GM23338 (cell line): ENCODE measurements around the gene CRB2. TPM values are rescaled to one million over a fixed set of nuclear protein-coding genes. Genes with fewer than 3 reads are reported as not detected.

Source experiments
- ATAC-seq: fragments of 200-7000 bp; cut with Tn5 transposase; 3 replicates; pipeline ENCODE4 v1.9.1; 2020
- DNase-seq: peaks from one replicate; pipeline ENCODE4 v3.0.0-alpha.2; 2015; ENCODE audit warnings: low spot score
- H2AFZ ChIP-seq: fragments of 200-600 bp; sonication (generic); 2 replicates; pipeline ENCODE4 v1.8.0; 2016; ENCODE audit warnings: antibody characterized with exemption, mild to moderate bottlenecking, moderate library complexity
- H3F3A ChIP-seq: fragments of 200-600 bp; sonication (generic); replicated peaks from 2 replicates; pipeline ENCODE4 v1.8.0; 2017; ENCODE audit warnings: antibody characterized with exemption, mixed run types, low read depth
- H3K27ac ChIP-seq: fragments of 200-600 bp; sonication (generic); 2 replicates; pipeline ENCODE4 v1.6.1; 2016; ENCODE audit warnings: low read depth
- H3K27me3 ChIP-seq: fragments of 200-600 bp; sonication (generic); 2 replicates; pipeline ENCODE4 v1.8.0; 2016; ENCODE audit warnings: mild to moderate bottlenecking, mixed run types, moderate library complexity; ENCODE audit not compliant: insufficient read depth
- H3K36me3 ChIP-seq: fragments of 200-600 bp; sonication (generic); 2 replicates; pipeline ENCODE4 v1.8.0; 2016; ENCODE audit warnings: mild to moderate bottlenecking; ENCODE audit not compliant: insufficient read depth
- H3K4me1 ChIP-seq: fragments of 200-600 bp; sonication (generic); 2 replicates; pipeline ENCODE4 v1.8.0; 2016; ENCODE audit warnings: mild to moderate bottlenecking, moderate library complexity; ENCODE audit not compliant: insufficient read depth
- H3K4me2 ChIP-seq: fragments of 200-600 bp; sonication (generic); 2 replicates; pipeline ENCODE4 v1.7.1; 2017; ENCODE audit warnings: mixed run types
- H3K4me3 ChIP-seq: fragments of 200-600 bp; sonication (generic); 2 replicates; pipeline ENCODE4 v1.6.1; 2016; ENCODE audit warnings: mixed run types
- H3K79me2 ChIP-seq: fragments of 200-600 bp; sonication (generic); replicated peaks from 2 replicates; pipeline ENCODE4 v1.8.0; 2017; ENCODE audit warnings: mild to moderate bottlenecking; ENCODE audit not compliant: insufficient read depth
- H3K9me2 ChIP-seq: fragments of 200-600 bp; sonication (generic); 2 replicates; pipeline ENCODE4 v1.8.0; 2017; ENCODE audit not compliant: insufficient read depth
- H4K20me1 ChIP-seq: fragments of 200-600 bp; sonication (generic); replicated peaks from 2 replicates; pipeline ENCODE4 v1.8.0; 2017; ENCODE audit warnings: mild to moderate bottlenecking; ENCODE audit not compliant: insufficient read depth
- H3K27ac Mint-ChIP-seq: 2 replicates; pipeline ENCODE4 v1.8.0; 2020; ENCODE audit warnings: inconsistent platforms, mild to moderate bottlenecking, moderate library complexity, mixed read lengths
- H3K27me3 Mint-ChIP-seq: 3 replicates; pipeline ENCODE4 v1.8.0; 2022; ENCODE audit warnings: low read depth, mild to moderate bottlenecking, moderate library complexity, mixed read lengths, inconsistent platforms; ENCODE audit not compliant: insufficient read depth, poor library complexity
- H3K36me3 Mint-ChIP-seq: 3 replicates; pipeline ENCODE4 v1.8.0; 2021; ENCODE audit warnings: low read depth, mild to moderate bottlenecking, inconsistent platforms, moderate library complexity, mixed read lengths
- H3K4me1 Mint-ChIP-seq: 3 replicates; pipeline ENCODE4 v1.8.0; 2020; ENCODE audit warnings: mild to moderate bottlenecking, inconsistent platforms, mixed read lengths
- H3K4me3 Mint-ChIP-seq: 3 replicates; pipeline ENCODE4 v1.8.0; 2021; ENCODE audit warnings: moderate library complexity, mild to moderate bottlenecking, inconsistent platforms, mixed read lengths
- H3K9me3 Mint-ChIP-seq: 3 replicates; pipeline ENCODE4 v1.8.0; 2020; ENCODE audit warnings: moderate library complexity, mild to moderate bottlenecking, inconsistent platforms, mixed read lengths
- CREB1 ChIP-seq: fragments of 250-450 bp; sonication (Bioruptor Pico); IDR thresholded peaks from 2 replicates; pipeline ENCODE4 v1.5.0; 2020; ENCODE audit warnings: low read depth, mild to moderate bottlenecking, moderate library complexity
- EZH2 ChIP-seq: fragments of 200-600 bp; sonication (generic); IDR thresholded peaks from one replicate; pipeline ENCODE4 v1.8.0; 2017; ENCODE audit warnings: antibody characterized with exemption, mild to moderate bottlenecking, low read depth; ENCODE audit not compliant: unreplicated experiment
- EZH2phosphoT487 ChIP-seq: fragments of 200-600 bp; sonication (generic); IDR thresholded peaks from one replicate; pipeline ENCODE4 v1.8.1; 2018; ENCODE audit warnings: antibody characterized with exemption; ENCODE audit not compliant: unreplicated experiment
- JUNB ChIP-seq: IDR thresholded peaks from one replicate; pipeline ENCODE4 v1.6.1; 2016; ENCODE audit warnings: antibody characterized with exemption; ENCODE audit not compliant: unreplicated experiment
- NANOG ChIP-seq: IDR thresholded peaks from 2 replicates; pipeline ENCODE4 v1.6.1; 2016; ENCODE audit warnings: antibody characterized with exemption, borderline replicate concordance
- STAT1 ChIP-seq: IDR thresholded peaks from one replicate; pipeline ENCODE4 v1.6.1; 2016; ENCODE audit warnings: antibody characterized with exemption; ENCODE audit not compliant: unreplicated experiment
- ZNF114 ChIP-seq: fragments of 250-450 bp; sonication (Bioruptor Pico); IDR thresholded peaks from 2 replicates; pipeline ENCODE4 v1.5.0; 2020; ENCODE audit warnings: mild to moderate bottlenecking, moderate library complexity
- polyA plus RNA-seq: library from polyadenylated mRNA; unstranded; fragments of >200 nt; fragmentation: Nextera tagmentation; extraction: Ambion mirVana; gene quantifications from 2 replicates; pipeline ENCODE4 v1.2.1, GENCODE V29; 2016
- total RNA-seq: library from RNA; depleted of rRNA; stranded (reverse); fragments of >200 nt; shearing (Covaris generic); gene quantifications from 2 replicates; pipeline ENCODE4 v1.2.3, GENCODE V29; 2014
- TF ChIP-seq, protein P1 (sequence below): IDR thresholded peaks from 2 replicates; pipeline ENCODE4 v1.6.1; 2016; ENCODE audit warnings: antibody characterized with exemption
- TF ChIP-seq, protein P2 (sequence below): IDR thresholded peaks from one replicate; pipeline ENCODE4 v1.6.1; 2018; ENCODE audit warnings: antibody characterized with exemption; ENCODE audit not compliant: unreplicated experiment
- TF ChIP-seq, protein P3 (sequence below): fragments of 250-450 bp; sonication (Bioruptor Pico); IDR thresholded peaks from 2 replicates; pipeline ENCODE4 v1.5.0; 2020; ENCODE audit warnings: mild to moderate bottlenecking, moderate library complexity
- TF ChIP-seq, protein P4 (sequence below), 2 experiments: fragments of 200-600 bp in 1 of 2; sonication (generic) in 1 of 2; conservative IDR thresholded peaks; 2 replicates each; pipeline versions ENCODE4 v1.5.1 to v1.6.1; 2016 to 2017; ENCODE audit warnings: antibody characterized with exemption in 2 of 2, low read depth in 2 of 2, mild to moderate bottlenecking in 2 of 2, moderate library complexity in 1 of 2

The CRB2 gene
- total and polyA plus RNA-seq, 2 experiments from 2014 or later: 0.34 to 10.2 TPM

DNA sequence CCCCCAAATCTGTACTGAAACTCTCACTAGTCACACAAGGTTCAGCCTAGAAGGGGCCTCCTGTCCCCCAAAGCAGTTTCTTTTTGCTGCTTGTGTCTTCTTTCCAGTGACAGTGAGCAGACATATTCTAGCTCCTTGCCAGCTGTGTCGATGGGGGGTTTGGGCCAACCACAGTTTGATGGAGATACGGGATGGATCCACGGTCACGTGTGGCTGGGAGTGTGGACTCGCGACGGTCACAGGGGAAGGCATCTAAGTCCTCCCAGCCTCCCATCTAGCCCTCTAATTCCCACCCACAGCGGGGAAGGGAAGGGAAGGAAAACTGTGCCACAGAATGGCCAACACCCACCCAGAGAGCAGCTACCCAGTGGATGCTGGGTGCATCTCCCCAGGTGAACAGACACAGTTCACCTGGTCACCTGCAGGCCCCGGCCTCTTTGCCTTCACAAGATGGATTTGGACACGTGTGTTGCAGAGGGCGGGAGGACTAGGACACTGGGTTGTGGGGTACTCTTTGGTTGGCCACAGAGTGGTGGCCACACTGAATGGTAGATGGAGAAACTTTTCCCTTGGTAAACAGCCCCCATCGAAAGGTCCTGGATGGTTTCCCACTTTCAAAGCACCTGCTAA is 54.4 kb downstream of the CRB2 start:
- DNase-seq (no peak), ATAC-seq (no peak)
- Histone ChIP-seq H3K36me3 (no peaks in the 10 kb centered on the region), H2AFZ (no peak overlapping the region), H3K27ac (no peak overlapping the region), H4K20me1 (0 out of 2 replicates have a peak, but pooled peaks cover 2% of the 10 kb centered on the region), H3K4me3 (no peak overlapping the region), H3K4me1 (peaks cover 16% of the 10 kb centered on the region), H3K79me2 (no peaks in the 10 kb centered on the region), H3K27me3 (no peaks in the 10 kb centered on the region), H3K4me2 (no peak overlapping the region), H3F3A (no peaks in the 10 kb centered on the region), H3K9me2 (no peaks in the 10 kb centered on the region)
- no peak overlapping the region for H3K4me3 Mint-ChIP-seq
- H3K9me3 Mint-ChIP-seq: no peaks in the 10 kb centered on the region
- H3K36me3 Mint-ChIP-seq: no peaks in the 10 kb centered on the region
- H3K27me3 Mint-ChIP-seq: peaks cover 12% of the 10 kb centered on the region
- TF ChIP-seq NANOG (no peak), EZH2 (no peak), EZH2phosphoT487 (no peak), CREB1 (CRISPR knock-in tag) (no peak), ZNF114 (no peak), JUNB (no peak), STAT1 (no peak)
- TF ChIP-seq, protein P1, sequence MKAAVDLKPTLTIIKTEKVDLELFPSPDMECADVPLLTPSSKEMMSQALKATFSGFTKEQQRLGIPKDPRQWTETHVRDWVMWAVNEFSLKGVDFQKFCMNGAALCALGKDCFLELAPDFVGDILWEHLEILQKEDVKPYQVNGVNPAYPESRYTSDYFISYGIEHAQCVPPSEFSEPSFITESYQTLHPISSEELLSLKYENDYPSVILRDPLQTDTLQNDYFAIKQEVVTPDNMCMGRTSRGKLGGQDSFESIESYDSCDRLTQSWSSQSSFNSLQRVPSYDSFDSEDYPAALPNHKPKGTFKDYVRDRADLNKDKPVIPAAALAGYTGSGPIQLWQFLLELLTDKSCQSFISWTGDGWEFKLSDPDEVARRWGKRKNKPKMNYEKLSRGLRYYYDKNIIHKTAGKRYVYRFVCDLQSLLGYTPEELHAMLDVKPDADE: no peak
- TF ChIP-seq, protein P2, sequence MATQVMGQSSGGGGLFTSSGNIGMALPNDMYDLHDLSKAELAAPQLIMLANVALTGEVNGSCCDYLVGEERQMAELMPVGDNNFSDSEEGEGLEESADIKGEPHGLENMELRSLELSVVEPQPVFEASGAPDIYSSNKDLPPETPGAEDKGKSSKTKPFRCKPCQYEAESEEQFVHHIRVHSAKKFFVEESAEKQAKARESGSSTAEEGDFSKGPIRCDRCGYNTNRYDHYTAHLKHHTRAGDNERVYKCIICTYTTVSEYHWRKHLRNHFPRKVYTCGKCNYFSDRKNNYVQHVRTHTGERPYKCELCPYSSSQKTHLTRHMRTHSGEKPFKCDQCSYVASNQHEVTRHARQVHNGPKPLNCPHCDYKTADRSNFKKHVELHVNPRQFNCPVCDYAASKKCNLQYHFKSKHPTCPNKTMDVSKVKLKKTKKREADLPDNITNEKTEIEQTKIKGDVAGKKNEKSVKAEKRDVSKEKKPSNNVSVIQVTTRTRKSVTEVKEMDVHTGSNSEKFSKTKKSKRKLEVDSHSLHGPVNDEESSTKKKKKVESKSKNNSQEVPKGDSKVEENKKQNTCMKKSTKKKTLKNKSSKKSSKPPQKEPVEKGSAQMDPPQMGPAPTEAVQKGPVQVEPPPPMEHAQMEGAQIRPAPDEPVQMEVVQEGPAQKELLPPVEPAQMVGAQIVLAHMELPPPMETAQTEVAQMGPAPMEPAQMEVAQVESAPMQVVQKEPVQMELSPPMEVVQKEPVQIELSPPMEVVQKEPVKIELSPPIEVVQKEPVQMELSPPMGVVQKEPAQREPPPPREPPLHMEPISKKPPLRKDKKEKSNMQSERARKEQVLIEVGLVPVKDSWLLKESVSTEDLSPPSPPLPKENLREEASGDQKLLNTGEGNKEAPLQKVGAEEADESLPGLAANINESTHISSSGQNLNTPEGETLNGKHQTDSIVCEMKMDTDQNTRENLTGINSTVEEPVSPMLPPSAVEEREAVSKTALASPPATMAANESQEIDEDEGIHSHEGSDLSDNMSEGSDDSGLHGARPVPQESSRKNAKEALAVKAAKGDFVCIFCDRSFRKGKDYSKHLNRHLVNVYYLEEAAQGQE: no peak
- TF ChIP-seq, protein P3, sequence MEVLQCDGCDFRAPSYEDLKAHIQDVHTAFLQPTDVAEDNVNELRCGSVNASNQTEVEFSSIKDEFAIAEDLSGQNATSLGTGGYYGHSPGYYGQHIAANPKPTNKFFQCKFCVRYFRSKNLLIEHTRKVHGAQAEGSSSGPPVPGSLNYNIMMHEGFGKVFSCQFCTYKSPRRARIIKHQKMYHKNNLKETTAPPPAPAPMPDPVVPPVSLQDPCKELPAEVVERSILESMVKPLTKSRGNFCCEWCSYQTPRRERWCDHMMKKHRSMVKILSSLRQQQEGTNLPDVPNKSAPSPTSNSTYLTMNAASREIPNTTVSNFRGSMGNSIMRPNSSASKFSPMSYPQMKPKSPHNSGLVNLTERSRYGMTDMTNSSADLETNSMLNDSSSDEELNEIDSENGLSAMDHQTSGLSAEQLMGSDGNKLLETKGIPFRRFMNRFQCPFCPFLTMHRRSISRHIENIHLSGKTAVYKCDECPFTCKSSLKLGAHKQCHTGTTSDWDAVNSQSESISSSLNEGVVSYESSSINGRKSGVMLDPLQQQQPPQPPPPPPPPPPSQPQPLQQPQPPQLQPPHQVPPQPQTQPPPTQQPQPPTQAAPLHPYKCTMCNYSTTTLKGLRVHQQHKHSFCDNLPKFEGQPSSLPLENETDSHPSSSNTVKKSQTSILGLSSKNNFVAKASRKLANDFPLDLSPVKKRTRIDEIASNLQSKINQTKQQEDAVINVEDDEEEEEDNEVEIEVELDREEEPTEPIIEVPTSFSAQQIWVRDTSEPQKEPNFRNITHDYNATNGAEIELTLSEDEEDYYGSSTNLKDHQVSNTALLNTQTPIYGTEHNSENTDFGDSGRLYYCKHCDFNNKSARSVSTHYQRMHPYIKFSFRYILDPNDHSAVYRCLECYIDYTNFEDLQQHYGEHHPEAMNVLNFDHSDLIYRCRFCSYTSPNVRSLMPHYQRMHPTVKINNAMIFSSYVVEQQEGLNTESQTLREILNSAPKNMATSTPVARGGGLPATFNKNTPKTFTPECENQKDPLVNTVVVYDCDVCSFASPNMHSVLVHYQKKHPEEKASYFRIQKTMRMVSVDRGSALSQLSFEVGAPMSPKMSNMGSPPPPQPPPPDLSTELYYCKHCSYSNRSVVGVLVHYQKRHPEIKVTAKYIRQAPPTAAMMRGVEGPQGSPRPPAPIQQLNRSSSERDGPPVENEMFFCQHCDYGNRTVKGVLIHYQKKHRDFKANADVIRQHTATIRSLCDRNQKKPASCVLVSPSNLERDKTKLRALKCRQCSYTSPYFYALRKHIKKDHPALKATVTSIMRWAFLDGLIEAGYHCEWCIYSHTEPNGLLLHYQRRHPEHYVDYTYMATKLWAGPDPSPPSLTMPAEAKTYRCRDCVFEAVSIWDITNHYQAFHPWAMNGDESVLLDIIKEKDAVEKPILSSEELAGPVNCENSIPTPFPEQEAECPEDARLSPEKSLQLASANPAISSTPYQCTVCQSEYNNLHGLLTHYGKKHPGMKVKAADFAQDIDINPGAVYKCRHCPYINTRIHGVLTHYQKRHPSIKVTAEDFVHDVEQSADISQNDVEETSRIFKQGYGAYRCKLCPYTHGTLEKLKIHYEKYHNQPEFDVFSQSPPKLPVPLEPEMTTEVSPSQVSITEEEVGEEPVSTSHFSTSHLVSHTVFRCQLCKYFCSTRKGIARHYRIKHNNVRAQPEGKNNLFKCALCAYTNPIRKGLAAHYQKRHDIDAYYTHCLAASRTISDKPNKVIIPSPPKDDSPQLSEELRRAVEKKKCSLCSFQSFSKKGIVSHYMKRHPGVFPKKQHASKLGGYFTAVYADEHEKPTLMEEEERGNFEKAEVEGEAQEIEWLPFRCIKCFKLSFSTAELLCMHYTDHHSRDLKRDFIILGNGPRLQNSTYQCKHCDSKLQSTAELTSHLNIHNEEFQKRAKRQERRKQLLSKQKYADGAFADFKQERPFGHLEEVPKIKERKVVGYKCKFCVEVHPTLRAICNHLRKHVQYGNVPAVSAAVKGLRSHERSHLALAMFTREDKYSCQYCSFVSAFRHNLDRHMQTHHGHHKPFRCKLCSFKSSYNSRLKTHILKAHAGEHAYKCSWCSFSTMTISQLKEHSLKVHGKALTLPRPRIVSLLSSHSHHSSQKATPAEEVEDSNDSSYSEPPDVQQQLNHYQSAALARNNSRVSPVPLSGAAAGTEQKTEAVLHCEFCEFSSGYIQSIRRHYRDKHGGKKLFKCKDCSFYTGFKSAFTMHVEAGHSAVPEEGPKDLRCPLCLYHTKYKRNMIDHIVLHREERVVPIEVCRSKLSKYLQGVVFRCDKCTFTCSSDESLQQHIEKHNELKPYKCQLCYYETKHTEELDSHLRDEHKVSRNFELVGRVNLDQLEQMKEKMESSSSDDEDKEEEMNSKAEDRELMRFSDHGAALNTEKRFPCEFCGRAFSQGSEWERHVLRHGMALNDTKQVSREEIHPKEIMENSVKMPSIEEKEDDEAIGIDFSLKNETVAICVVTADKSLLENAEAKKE: no peak
- TF ChIP-seq, protein P4, sequence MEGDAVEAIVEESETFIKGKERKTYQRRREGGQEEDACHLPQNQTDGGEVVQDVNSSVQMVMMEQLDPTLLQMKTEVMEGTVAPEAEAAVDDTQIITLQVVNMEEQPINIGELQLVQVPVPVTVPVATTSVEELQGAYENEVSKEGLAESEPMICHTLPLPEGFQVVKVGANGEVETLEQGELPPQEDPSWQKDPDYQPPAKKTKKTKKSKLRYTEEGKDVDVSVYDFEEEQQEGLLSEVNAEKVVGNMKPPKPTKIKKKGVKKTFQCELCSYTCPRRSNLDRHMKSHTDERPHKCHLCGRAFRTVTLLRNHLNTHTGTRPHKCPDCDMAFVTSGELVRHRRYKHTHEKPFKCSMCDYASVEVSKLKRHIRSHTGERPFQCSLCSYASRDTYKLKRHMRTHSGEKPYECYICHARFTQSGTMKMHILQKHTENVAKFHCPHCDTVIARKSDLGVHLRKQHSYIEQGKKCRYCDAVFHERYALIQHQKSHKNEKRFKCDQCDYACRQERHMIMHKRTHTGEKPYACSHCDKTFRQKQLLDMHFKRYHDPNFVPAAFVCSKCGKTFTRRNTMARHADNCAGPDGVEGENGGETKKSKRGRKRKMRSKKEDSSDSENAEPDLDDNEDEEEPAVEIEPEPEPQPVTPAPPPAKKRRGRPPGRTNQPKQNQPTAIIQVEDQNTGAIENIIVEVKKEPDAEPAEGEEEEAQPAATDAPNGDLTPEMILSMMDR (conservative IDR thresholded peaks at IDR 0.05; ENCODE audit: low read depth in 2 of 2): no peak
- H3K27ac Mint-ChIP-seq: no peak overlapping the region
- H3K4me1 Mint-ChIP-seq: peaks cover 28% of the 10 kb centered on the region
